GM19467 (cell line): ENCODE data around the gene ANKLE1.
"Not testable (repeated sequence)": the region's sequence is repeated elsewhere in the genome, so short reads cannot be mapped to it uniquely, and the experiment has no call there.

ENCODE experiments used
- ATAC-seq: cut with Tn5 transposase; IDR thresholded peaks from one replicate; pipeline ENCODE4 v1.9.1; 2021; ENCODE audit warnings: mild to moderate bottlenecking, moderate library complexity; ENCODE audit not compliant: unreplicated experiment

The ANKLE1 gene

GRCh38 chr19:17279436-17279835 is 2.3 kb upstream of the ANKLE1 start:
- ATAC-seq: no peak

GRCh38 chr19:17282488-17283125 is 906 bp downstream of the ANKLE1 start:
- ATAC-seq: no peak

- no peak for ATAC-seq
These were observed 1.8 kb downstream of the ANKLE1 start for GRCh38 chr19:17283504-17283996.

GRCh38 chr19:17285415-17286135 is 3.9 kb downstream of the ANKLE1 start:
- no peak for ATAC-seq

GRCh38 chr19:17286263-17286662 is 4.6 kb downstream of the ANKLE1 start:
- no peak for ATAC-seq

GRCh38 chr19:17286752-17287151 is 5.1 kb downstream of the ANKLE1 start:
- ATAC-seq: no peak

- no peak for ATAC-seq
These were observed 7.8 kb downstream of the ANKLE1 start for GRCh38 chr19:17289489-17289888.

GRCh38 chr19:17292301-17293074 is 10.8 kb downstream of the ANKLE1 start:
- ATAC-seq: peak; percentile 55

- ATAC-seq: no peak
These were observed 11.9 kb downstream of the ANKLE1 start for GRCh38 chr19:17293605-17294004.

- no peak for ATAC-seq
These were observed 12.6 kb downstream of the ANKLE1 start for GRCh38 chr19:17294051-17294891.

GRCh38 chr19:17295551-17295950 is 13.8 kb downstream of the ANKLE1 start:
- not testable (repeated sequence) for ATAC-seq

- no peak for ATAC-seq
These were observed 14.6 kb downstream of the ANKLE1 start for GRCh38 chr19:17296273-17296672.

GRCh38 chr19:17296976-17297375 is 15.3 kb downstream of the ANKLE1 start:
- ATAC-seq: no peak

GRCh38 chr19:17300992-17301619 is 19.4 kb downstream of the ANKLE1 start:
- ATAC-seq: no peak

GRCh38 chr19:17302391-17303166 is 20.9 kb downstream of the ANKLE1 start:
- no peak for ATAC-seq

GRCh38 chr19:17303167-17303939 is 21.7 kb downstream of the ANKLE1 start, which contains the start of gene ABHD8:
TSS of gene ABHD8 (minus strand) at chr19:17303425. CDS start at chr19:17301616, 1,809 bp downstream.
- peak; percentile 46 for ATAC-seq

GRCh38 chr19:17303940-17304267 is 22.2 kb downstream of the ANKLE1 start:
- ATAC-seq: no peak

- ATAC-seq: no peak
These were observed 22.9 kb downstream of the ANKLE1 start for GRCh38 chr19:17304386-17305215.
